Transverse colon (tissue), 4 donors: Measurements from ENCODE around the gene MRPL16. TPM values are rescaled to one million over a fixed set of nuclear protein-coding genes. Genes with fewer than 3 reads are reported as not detected.

Source experiments
- DNase-seq: peaks from one replicate; pipeline ENCODE4 v3.0.0-alpha.2; 2019
- H3K27ac ChIP-seq, 4 donors: fragments of 200-600 bp; sonication (generic); 2 replicates each; pipeline ENCODE4 v1.5.1; 2016 to 2018; ENCODE audit warnings: inconsistent platforms in 4 of 4
- H3K27me3 ChIP-seq: fragments of 200-600 bp; sonication (generic); 2 replicates; pipeline ENCODE4 v1.5.1; 2017; ENCODE audit warnings: inconsistent platforms
- H3K36me3 ChIP-seq, 4 donors: fragments of 200-600 bp; sonication (generic); 2 replicates each; pipeline ENCODE4 v1.5.1; 2017 to 2019; ENCODE audit warnings: inconsistent platforms in 4 of 4
- H3K4me1 ChIP-seq, 4 donors: fragments of 200-600 bp; sonication (generic); 2 replicates each; pipeline ENCODE4 v1.5.1; 2017 to 2020; ENCODE audit warnings: inconsistent platforms in 4 of 4
- H3K4me3 ChIP-seq, 4 donors: fragments of 200-600 bp; sonication (generic); 1 replicate in 1 of 4; 2 replicates in 3 of 4; pipeline versions ENCODE4 v1.5.1 to v1.6.1; 2017 to 2019; ENCODE audit warnings: inconsistent platforms in 4 of 4
- H3K9me3 ChIP-seq, 2 donors: fragments of 200-600 bp; sonication (generic); 2 replicates each; pipeline ENCODE4 v1.5.1; 2017 to 2019; ENCODE audit warnings: inconsistent platforms in 2 of 2
- EP300 ChIP-seq: sonication (generic); formaldehyde crosslinking; IDR thresholded peaks from one replicate; pipeline ENCODE4 v1.6.1; 2017; ENCODE audit warnings: antibody characterized with exemption, low read depth
- POLR2A ChIP-seq: fragments of 450-650 bp; IDR thresholded peaks from one replicate; pipeline ENCODE4 v1.6.1; 2016; ENCODE audit warnings: antibody characterized with exemption, mild to moderate bottlenecking, moderate library complexity
- POLR2AphosphoS5 ChIP-seq, 3 donors: sonication (generic); formaldehyde crosslinking; IDR thresholded peaks; one replicate each; pipeline ENCODE4 v1.6.1; 2016; ENCODE audit warnings: antibody characterized with exemption in 3 of 3
- WGBS, 2 donors: methylation state at CpG; one replicate each; pipeline ENCODE4 v1.1.5; 2018; ENCODE audit warnings: low coverage in 1 of 2; 5-methylcytosine and 5-hydroxymethylcytosine counted together
- in situ Hi-C, 4 donors: fragments of 200-750 bp; cut with MboI; loops; one replicate each; pipeline versions ENCODE4 v1.15.0 to v1.15.1; 2017; ENCODE audit warnings: low sequenced_read_pairs in 3 of 4, low pct_ligation_motif_present in 1 of 4, low pct_unique_long_range_greater_than_20kb in 1 of 4
- intact Hi-C: fragments of 100-400 bp; cut with DNase I; formaldehyde crosslinking; loops from one replicate; pipeline ENCODE4 v1.15.1; 2023; ENCODE audit warnings: low total_unique reads
- total RNA-seq, 4 donors: library from RNA; depleted of rRNA; stranded (reverse); fragments of >200 nt; gene quantifications; one replicate each; pipeline ENCODE4 v1.1.0, GENCODE V29; 2016
- TF ChIP-seq, protein P1 (sequence below), 5 experiments: fragments of 200-600 bp in 3 of 5; fragments of 450-650 bp in 2 of 5; sonication (generic) in 3 of 5; IDR thresholded peaks; 1 replicate in 2 of 5; 2 replicates in 3 of 5; pipeline ENCODE4 v1.5.1; 2016 to 2017; ENCODE audit warnings: antibody characterized with exemption in 5 of 5, inconsistent platforms in 3 of 5, mild to moderate bottlenecking in 2 of 5, moderate library complexity in 1 of 5

MRPL16 gene
- total RNA-seq, 4 donors from 2014 or later, result 7.5 to 62.4 (median 37.2) TPM

DNA sequence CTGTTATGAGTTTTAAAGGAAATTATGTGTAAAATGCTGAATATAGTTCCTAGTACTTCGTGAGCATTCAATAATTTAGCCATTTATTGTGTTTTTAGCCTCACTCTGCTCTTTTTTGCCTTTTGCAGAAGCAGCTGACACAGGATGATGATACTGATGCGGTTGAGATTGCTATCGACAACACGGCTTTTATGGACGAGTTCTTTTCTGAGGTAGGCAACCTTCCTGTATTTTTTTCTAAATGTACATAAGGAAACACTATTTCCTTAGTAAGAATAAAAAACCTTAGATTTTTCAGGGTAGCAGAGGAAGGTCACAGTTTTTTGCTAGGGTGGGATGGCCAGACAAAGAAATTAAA, 37.5 kb downstream of the MRPL16 start:
- no peak for TF ChIP-seq POLR2AphosphoS5 (IDR thresholded peaks at IDR 0.05)
- TF ChIP-seq, protein P1, sequence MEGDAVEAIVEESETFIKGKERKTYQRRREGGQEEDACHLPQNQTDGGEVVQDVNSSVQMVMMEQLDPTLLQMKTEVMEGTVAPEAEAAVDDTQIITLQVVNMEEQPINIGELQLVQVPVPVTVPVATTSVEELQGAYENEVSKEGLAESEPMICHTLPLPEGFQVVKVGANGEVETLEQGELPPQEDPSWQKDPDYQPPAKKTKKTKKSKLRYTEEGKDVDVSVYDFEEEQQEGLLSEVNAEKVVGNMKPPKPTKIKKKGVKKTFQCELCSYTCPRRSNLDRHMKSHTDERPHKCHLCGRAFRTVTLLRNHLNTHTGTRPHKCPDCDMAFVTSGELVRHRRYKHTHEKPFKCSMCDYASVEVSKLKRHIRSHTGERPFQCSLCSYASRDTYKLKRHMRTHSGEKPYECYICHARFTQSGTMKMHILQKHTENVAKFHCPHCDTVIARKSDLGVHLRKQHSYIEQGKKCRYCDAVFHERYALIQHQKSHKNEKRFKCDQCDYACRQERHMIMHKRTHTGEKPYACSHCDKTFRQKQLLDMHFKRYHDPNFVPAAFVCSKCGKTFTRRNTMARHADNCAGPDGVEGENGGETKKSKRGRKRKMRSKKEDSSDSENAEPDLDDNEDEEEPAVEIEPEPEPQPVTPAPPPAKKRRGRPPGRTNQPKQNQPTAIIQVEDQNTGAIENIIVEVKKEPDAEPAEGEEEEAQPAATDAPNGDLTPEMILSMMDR (IDR thresholded peaks at IDR 0.05), result no peak
- TF ChIP-seq EP300, result no peak
- TF ChIP-seq POLR2A, result no peak
- in situ Hi-C loops, result no loop called here

DNA sequence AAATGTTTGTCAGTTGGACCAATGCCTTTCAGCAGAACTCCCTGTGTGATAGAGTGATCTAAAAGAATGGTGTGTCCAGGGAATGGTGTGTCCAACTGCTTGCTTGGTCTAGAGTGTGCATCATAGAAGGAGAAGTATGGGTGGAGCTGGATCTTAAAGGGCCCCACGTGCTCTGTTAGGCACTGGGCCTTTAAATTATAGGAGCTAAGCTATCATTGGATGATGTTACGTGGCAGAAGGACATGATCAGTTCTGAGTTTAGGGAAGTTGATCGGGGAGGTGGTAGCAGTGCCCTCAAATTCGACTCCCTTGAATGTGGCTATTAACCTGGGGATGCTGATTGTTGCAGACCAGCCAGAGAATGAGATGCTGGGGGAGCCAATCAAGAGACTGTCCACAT, 39.0 kb downstream of the MRPL16 start:
- 74 to 83% methylated on average over 4 of the region's 4 CpGs for WGBS, 2 donors
- no peak for DNase-seq
- in situ Hi-C loops, result no loop called here

More for the DNA sequence above, 37.5 kb downstream of the MRPL16 start:
- Histone ChIP-seq H3K9me3 (no peaks in the 10 kb centered on the region), H3K27ac (no peak overlapping the region), H3K36me3 (peaks cover 0 to 6% (median 0%) of the 10 kb centered on the region in 4 donors), H3K4me3 (no peak overlapping the region), H3K4me1 (peaks cover 8 to 35% (median 14%) of the 10 kb centered on the region in 4 donors), H3K27me3 (no peaks in the 10 kb centered on the region)
- intact Hi-C loops, result no loop called here
- 82 to 91% methylated on average over 5 of the region's 5 CpGs for WGBS, 2 donors
- no peak for DNase-seq

DNA sequence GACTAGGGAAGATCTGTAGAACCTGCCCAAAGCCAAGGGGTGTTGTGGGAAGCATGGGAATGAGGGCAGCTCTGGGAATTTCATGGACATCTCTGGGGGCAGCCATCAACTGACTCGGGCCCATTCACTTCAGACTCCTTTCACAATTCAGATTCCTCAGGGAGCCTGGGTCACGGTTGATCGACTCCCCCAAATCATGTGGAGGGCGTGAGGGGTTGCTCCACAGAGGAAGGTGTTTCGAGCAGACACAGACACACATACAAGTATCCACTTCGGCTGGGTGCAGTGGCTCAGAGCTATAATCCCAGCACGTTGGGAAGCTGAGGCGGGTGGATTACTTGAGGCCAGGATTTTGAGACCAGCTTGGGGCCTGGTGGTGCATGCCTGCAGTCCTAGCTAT, 39.7 kb downstream of the MRPL16 start:
- H3K4me1 ChIP-seq, result peaks cover 13 to 35% (median 18%) of the 10 kb centered on the region in 4 donors
- intact Hi-C loops, result no loop called here
- 89 to 90% methylated on average over 3 to 8 of the region's 8 CpGs for WGBS, 2 donors
- in situ Hi-C loops, result no loop called here
- peaks cover 0 to 6% (median 0%) of the 10 kb centered on the region in 4 donors for H3K36me3 ChIP-seq
- no peaks in the 10 kb centered on the region for H3K27me3 ChIP-seq
- DNase-seq, result no peak
- no peak overlapping the region for H3K27ac ChIP-seq
- no peak overlapping the region for H3K4me3 ChIP-seq
- no peaks in the 10 kb centered on the region for H3K9me3 ChIP-seq
- TF ChIP-seq EP300 (no peak), POLR2A (no peak), POLR2AphosphoS5 (IDR thresholded peaks at IDR 0.05) (no peak)
- TF ChIP-seq, protein P1 (IDR thresholded peaks at IDR 0.05), result no peak

More for the DNA sequence above, 39.0 kb downstream of the MRPL16 start:
- Histone ChIP-seq H3K4me1 (peaks cover 8 to 33% (median 13%) of the 10 kb centered on the region in 4 donors), H3K27ac (peak overlapping the region in 2 of 4 donors; percentile 36 to 41), H3K27me3 (no peaks in the 10 kb centered on the region), H3K4me3 (no peak overlapping the region), H3K36me3 (peaks cover 0 to 6% (median 0%) of the 10 kb centered on the region in 4 donors), H3K9me3 (no peaks in the 10 kb centered on the region)
- intact Hi-C loops, result no loop called here
- no peak for TF ChIP-seq POLR2AphosphoS5 (IDR thresholded peaks at IDR 0.05)
- TF ChIP-seq, protein P1 (IDR thresholded peaks at IDR 0.05), result no peak
- TF ChIP-seq POLR2A, result no peak
- TF ChIP-seq EP300, result no peak

DNA sequence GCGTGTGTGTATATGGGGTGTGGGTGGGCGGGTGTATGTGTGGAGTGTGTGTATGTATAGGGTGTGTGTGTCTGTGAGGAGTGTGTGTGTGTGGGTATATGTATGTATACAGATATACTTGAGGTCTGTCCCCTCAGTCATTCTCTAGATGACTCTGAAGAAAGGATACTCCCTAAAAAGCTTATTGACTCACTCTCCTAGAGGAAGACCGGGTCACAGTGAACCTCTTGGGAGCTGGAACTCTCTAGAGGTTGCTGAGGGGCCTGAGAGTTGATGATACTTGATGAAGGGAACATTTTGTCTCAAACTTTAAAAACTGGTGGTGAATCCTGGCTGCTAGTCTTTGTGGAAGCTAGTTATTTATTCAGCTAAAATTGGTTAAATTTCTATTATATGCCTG, 40.3 kb downstream of the MRPL16 start:
- peaks cover 0 to 6% (median 0%) of the 10 kb centered on the region in 4 donors for H3K36me3 ChIP-seq
- WGBS, 2 donors, result 96 to 98% methylated on average over 3 of the region's 3 CpGs
- in situ Hi-C loops (no loop called here), intact Hi-C loops (no loop called here)
- H3K9me3 ChIP-seq, result no peaks in the 10 kb centered on the region
- H3K27ac ChIP-seq, result no peak overlapping the region
- DNase-seq, result no peak
- H3K4me3 ChIP-seq, result no peak overlapping the region
- TF ChIP-seq POLR2AphosphoS5 (IDR thresholded peaks at IDR 0.05), result no peak
- TF ChIP-seq, protein P1 (IDR thresholded peaks at IDR 0.05), result no peak
- no peak for TF ChIP-seq EP300
- no peak for TF ChIP-seq POLR2A
- no peaks in the 10 kb centered on the region for H3K27me3 ChIP-seq
- H3K4me1 ChIP-seq, result peaks cover 17 to 35% (median 22%) of the 10 kb centered on the region in 4 donors
